NCI-H146 (cell line): ENCODE measurements around the gene RPL28.

Experiments used
- DNase-seq: peaks from one replicate; lab custom pipeline; 2025; lab: John Stamatoyannopoulos, UW

RPL28 gene

DNA sequence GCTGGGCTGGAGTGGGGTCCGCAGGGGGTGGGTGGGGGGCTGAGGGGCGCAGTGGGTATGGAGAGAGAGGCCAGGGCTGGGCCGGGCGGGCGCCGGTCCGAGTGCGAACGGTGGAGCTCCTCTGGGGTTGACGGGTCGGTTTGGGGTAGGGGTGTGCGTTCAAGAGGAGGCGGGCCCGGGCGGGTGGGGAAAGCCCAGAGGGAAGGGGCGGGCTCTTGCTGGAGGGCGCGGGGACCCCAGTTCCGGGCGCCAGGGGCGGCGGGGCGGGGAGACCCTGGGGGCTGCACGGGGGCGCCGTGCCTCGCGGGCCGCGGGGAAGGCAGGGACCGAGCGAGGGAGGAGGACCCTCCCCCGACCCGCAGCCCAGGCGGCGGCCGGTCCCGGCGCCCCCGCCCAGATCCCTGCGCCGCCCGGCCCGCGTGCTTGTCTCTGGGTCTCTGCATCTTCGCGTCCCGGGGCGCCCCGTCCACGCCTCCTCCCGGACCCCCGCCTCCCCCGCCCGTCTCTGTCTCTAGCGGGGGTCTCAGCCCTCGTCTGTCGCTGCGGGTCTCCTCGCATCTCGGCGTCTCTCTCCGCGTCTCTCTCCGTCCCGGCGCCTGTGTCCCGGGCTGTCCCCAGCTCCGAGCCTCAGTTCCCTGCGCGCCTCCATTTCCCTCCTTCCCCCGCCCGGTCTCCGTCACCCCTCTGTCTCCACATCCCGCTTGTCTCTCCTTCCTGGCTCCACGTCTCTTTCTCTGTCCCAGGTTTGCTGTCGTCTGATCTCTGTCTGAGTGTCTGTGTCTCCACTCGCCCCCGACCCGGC, 65.6 kb downstream of the RPL28 start:
- no peak for DNase-seq

DNA sequence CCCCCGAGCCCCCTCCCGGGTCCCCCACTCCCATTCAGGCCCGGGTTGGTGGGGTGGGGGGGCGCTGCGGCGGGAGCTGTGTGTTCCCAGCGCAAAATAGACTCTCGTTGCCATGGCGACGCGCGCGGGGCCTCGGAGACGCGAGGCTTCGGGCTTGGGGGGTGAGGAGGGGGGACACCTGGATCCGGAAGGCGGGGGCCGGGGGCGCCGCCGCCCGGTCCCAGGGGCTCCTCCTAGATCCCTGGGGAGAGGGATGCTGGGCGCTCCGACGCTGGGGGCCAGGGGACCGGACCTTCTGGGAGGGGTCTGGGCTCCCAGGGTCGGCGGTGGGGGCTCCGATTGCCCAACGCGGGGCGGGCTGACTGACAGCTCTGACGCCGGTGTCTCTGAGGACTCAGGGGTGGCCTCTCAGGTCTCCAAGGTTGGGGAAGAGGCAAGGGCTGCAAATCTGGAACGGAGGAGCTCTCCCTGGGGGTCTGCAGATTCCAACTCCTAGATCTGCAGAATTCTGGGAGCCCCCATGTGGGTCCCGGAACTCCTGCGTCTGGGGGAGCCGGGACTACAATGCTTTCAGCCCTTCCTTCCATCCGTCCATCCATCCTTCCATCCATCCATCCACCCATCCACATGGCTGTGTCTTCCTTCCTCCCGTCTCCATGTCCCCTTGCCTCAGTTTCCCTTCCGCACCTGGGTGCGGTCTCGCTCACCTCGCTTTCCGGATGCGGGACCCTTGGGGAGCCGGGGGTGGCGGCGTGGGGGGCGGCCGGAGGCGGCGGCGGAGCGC, 66.4 kb downstream of the RPL28 start:
- DNase-seq = peak; percentile 66
